K562 (cell line): ENCODE measurements around the gene CKLF. TPM values are rescaled to one million over a fixed set of nuclear protein-coding genes. Genes with fewer than 3 reads are reported as not detected.

ENCODE experiments used
- ATAC-seq: fragments of 200-7000 bp; cut with Tn5 transposase; 3 replicates; pipeline ENCODE4 v1.9.1; 2020; ENCODE audit warnings: moderate library complexity
- BruUV-seq: library from RNA; stranded (reverse); fragments of 400-500 nt; replicated peaks from 2 replicates; lab custom pipeline; 2021; lab: Mats Ljungman, UMichigan
- CTCF ChIA-PET: fragments of 300-600 bp; formaldehyde crosslinking; extraction: SDS; loops from one replicate; lab custom pipeline; 2021; ENCODE audit warnings: low intra/inter-chr PET ratio; lab: Yijun Ruan, JAX
- POLR2A ChIA-PET: fragments of 300-600, 350-650 bp; sonication (Branson Sonifier 250); formaldehyde crosslinking; extraction: SDS; loops from one replicate; lab custom pipeline; 2021; ENCODE audit warnings: antibody characterized with exemption, inconsistent platforms; lab: Yijun Ruan, JAX
- DNase-seq, 4 experiments: peaks; one replicate each; pipeline versions ENCODE4 v3.0.0 to v3.0.0-alpha.2; 2011 to 2018; ENCODE audit warnings: low spot score in 3 of 4, mixed read lengths in 3 of 4; ENCODE audit errors: extremely low read depth in 1 of 4
- FAIRE-seq: peaks from 2 replicates; lab custom pipeline; 2011; peaks lifted over from hg19 to GRCh38; lab: Jason Lieb, UNC
- H2AFZ ChIP-seq: 2 replicates; pipeline ENCODE4 v1.6.0; 2011; ENCODE audit warnings: low read depth, low read length, control low read depth, inconsistent platforms
- H3K27ac ChIP-seq: fragments of 200-600 bp; 3 replicates; pipeline ENCODE4 v1.8.0; 2011; ENCODE audit warnings: low read depth, mild to moderate bottlenecking, control low read depth, inconsistent platforms, low read length, moderate library complexity, mixed read lengths; ENCODE audit errors: extremely low read depth
- H3K27me3 ChIP-seq, 2 experiments: fragments of 300-600 bp in 1 of 2; 2 replicates in 1 of 2; 3 replicates in 1 of 2; pipeline versions ENCODE4 v1.6.0 to v1.8.0; 2011; ENCODE audit warnings: inconsistent platforms in 2 of 2, low read length in 2 of 2, mild to moderate bottlenecking in 1 of 2, mixed read lengths in 1 of 2, moderate library complexity in 1 of 2; ENCODE audit not compliant: control insufficient read depth in 2 of 2, insufficient read depth in 2 of 2
- H3K36me3 ChIP-seq: fragments of 300-600 bp; 3 replicates; pipeline ENCODE4 v1.8.0; 2011; ENCODE audit warnings: mild to moderate bottlenecking, low read length, inconsistent platforms; ENCODE audit not compliant: control insufficient read depth, insufficient read depth
- H3K4me1 ChIP-seq, 2 experiments: fragments of 200-600 bp in 1 of 2; replicated peaks in 1 of 2; 2 replicates in 1 of 2; 3 replicates in 1 of 2; pipeline versions ENCODE4 v1.5.1 to v1.8.0; 2011; ENCODE audit warnings: inconsistent platforms in 2 of 2, low read length in 2 of 2, mild to moderate bottlenecking in 1 of 2, mixed read lengths in 1 of 2, moderate library complexity in 1 of 2; ENCODE audit not compliant: control insufficient read depth in 2 of 2, insufficient read depth in 2 of 2
- H3K4me2 ChIP-seq: 2 replicates; pipeline ENCODE4 v1.6.1; 2011; ENCODE audit warnings: low read length, control low read depth, inconsistent platforms, mixed read lengths; ENCODE audit not compliant: insufficient read depth
- H3K4me3 ChIP-seq: fragments of 200-600 bp; sonication (generic), shearing (Covaris generic); 2 replicates; pipeline ENCODE4 v1.5.1; 2016; ENCODE audit warnings: control low read depth, inconsistent platforms
- H3K79me2 ChIP-seq: fragments of 200-600 bp; 3 replicates; pipeline ENCODE4 v1.8.0; 2011; ENCODE audit warnings: low read length, inconsistent platforms; ENCODE audit not compliant: control insufficient read depth, insufficient read depth
- H3K9ac ChIP-seq, 2 experiments: 2 replicates each; pipeline versions ENCODE4 v1.6.0 to v1.6.1; 2011; ENCODE audit warnings: low read depth in 2 of 2, low read length in 2 of 2, control low read depth in 1 of 2, inconsistent platforms in 1 of 2, mild to moderate bottlenecking in 1 of 2, mixed read lengths in 1 of 2; ENCODE audit not compliant: insufficient read depth in 1 of 2
- H3K9me1 ChIP-seq: one replicate; pipeline ENCODE4 v1.6.0; 2011; ENCODE audit warnings: inconsistent platforms, mild to moderate bottlenecking, low read length, moderate library complexity; ENCODE audit not compliant: control insufficient read depth, insufficient read depth
- H3K9me3 ChIP-seq: replicated peaks from 2 replicates; pipeline ENCODE4 v1.5.1; 2011; ENCODE audit warnings: low read depth, low read length, inconsistent platforms; ENCODE audit not compliant: control insufficient read depth, insufficient read depth
- H4K20me1 ChIP-seq: replicated peaks from 2 replicates; pipeline ENCODE4 v1.6.1; 2011; ENCODE audit warnings: low read length, inconsistent platforms, mixed read lengths; ENCODE audit not compliant: control insufficient read depth, insufficient read depth
- ATF1 ChIP-seq, 2 experiments: fragments of 450-650 bp in 1 of 2; IDR thresholded peaks; 2 replicates each; pipeline ENCODE4 v1.6.1; 2016; ENCODE audit warnings: missing compliant biosample characterization in 1 of 2, missing genetic modification characterization in 1 of 2
- CREM ChIP-seq: IDR thresholded peaks from 2 replicates; pipeline ENCODE4 v1.6.1; 2014; ENCODE audit warnings: antibody characterized with exemption, low read depth
- DDX20 ChIP-seq: fragments of 450-650 bp; IDR thresholded peaks from 2 replicates; pipeline ENCODE4 v1.6.1; 2016; ENCODE audit warnings: missing genetic modification characterization, low read depth, mild to moderate bottlenecking, missing compliant biosample characterization, moderate library complexity
- JUN ChIP-seq, 2 experiments: sonication (generic) in 1 of 2; formaldehyde crosslinking in 1 of 2; IDR thresholded peaks; 2 replicates each; pipeline versions ENCODE4 v1.6.1 to v1.8.0; 2012 to 2022; ENCODE audit warnings: borderline replicate concordance in 2 of 2, mild to moderate bottlenecking in 2 of 2, improper control_type of control experiment in 1 of 2, low read depth in 1 of 2, low read length in 1 of 2, missing genetic modification reagents in 1 of 2
- MEIS2 ChIP-seq: fragments of 450-650 bp; IDR thresholded peaks from 2 replicates; pipeline ENCODE4 v1.6.1; 2014; ENCODE audit warnings: mild to moderate bottlenecking; ENCODE audit not compliant: partially characterized antibody
- NFRKB ChIP-seq: fragments of 450-650 bp; IDR thresholded peaks from 2 replicates; pipeline ENCODE4 v1.6.1; 2016; ENCODE audit warnings: low read depth
- PBX2 ChIP-seq, 2 experiments: IDR thresholded peaks in 1 of 2; conservative IDR thresholded peaks in 1 of 2; 2 replicates each; pipeline ENCODE4 v1.6.1; 2016; ENCODE audit warnings: low read depth in 2 of 2, mild to moderate bottlenecking in 1 of 2, missing compliant biosample characterization in 1 of 2, missing genetic modification characterization in 1 of 2, moderate library complexity in 1 of 2
- TARDBP ChIP-seq: fragments of 450-650 bp; IDR thresholded peaks from 2 replicates; pipeline ENCODE4 v1.6.1; 2016
- WGBS: fragments of 100-300 bp; shearing (Covaris generic); methylation state at CpG from one replicate; pipeline ENCODE4 v1.1.6; 2016; ENCODE audit warnings: low coverage, mixed read lengths; ENCODE audit not compliant: insufficient coverage; ENCODE audit errors: missing lambda C conversion rate; 5-methylcytosine and 5-hydroxymethylcytosine counted together
- in situ Hi-C: fragments of 300-500 bp; cut with MboI; formaldehyde crosslinking; loops from 4 replicates; pipeline ENCODE4 v1.15.0; 2018; ENCODE audit warnings: inconsistent platforms, mixed read lengths
- intact Hi-C: fragments of 100-400 bp; cut with micrococcal nuclease; formaldehyde crosslinking; loops from 2 replicates; pipeline ENCODE4 v1.14.2; 2022
- polyA plus RNA-seq, 8 experiments: library from polyadenylated mRNA; depleted of rRNA in 4 of 8; stranded (reverse) in 5 of 8; unstranded in 3 of 8; fragments of >200 nt; fragmentation: Nextera tagmentation in 2 of 8; fragmentation: Illumina TruSeq in 1 of 8; extraction: Ambion mirVana in 2 of 8; extraction: Trizol in 1 of 8; gene quantifications; 2 replicates each; pipeline versions ENCODE4 v1.2.1 to v1.2.3, GENCODE V29; 2011 to 2014; ENCODE audit warnings: inconsistent platforms in 1 of 8, missing spikeins in 1 of 8
- total RNA-seq, 7 experiments: library from RNA; depleted of rRNA in 6 of 7; stranded (reverse); fragments of >200 nt in 6 of 7; fragmentation: Illumina TruSeq in 2 of 7; extraction: Trizol in 2 of 7; gene quantifications; 2 replicates each; pipeline versions ENCODE4 v1.2.1 to v1.2.3, GENCODE V29; 2011 to 2021; ENCODE audit warnings: low replicate concordance in 1 of 7
- TF ChIP-seq, protein P1 (sequence below): fragments of 450-650 bp; IDR thresholded peaks from 2 replicates; pipeline ENCODE4 v1.6.1; 2016
- TF ChIP-seq, protein P2 (sequence below), 2 experiments: fragments of 450-650 bp in 1 of 2; sonication (generic) in 1 of 2; formaldehyde crosslinking in 1 of 2; IDR thresholded peaks in 1 of 2; conservative IDR thresholded peaks in 1 of 2; 2 replicates each; pipeline versions ENCODE4 v1.6.1 to v1.8.1; 2016 to 2023; ENCODE audit warnings: mild to moderate bottlenecking in 2 of 2, moderate library complexity in 2 of 2, inconsistent platforms in 1 of 2, missing genetic modification reagents in 1 of 2
- TF ChIP-seq, protein P3 (sequence below): fragments of 250-450 bp; sonication (Bioruptor Pico); IDR thresholded peaks from 2 replicates; pipeline ENCODE4 v1.4.0; 2020

CKLF gene
- total and polyA plus RNA-seq, 9 of the 15 experiments (the other 6 are each of a cell fraction or from before 2014, with no cell fraction given) = 84.8 to 322 (median 118) TPM

DNA sequence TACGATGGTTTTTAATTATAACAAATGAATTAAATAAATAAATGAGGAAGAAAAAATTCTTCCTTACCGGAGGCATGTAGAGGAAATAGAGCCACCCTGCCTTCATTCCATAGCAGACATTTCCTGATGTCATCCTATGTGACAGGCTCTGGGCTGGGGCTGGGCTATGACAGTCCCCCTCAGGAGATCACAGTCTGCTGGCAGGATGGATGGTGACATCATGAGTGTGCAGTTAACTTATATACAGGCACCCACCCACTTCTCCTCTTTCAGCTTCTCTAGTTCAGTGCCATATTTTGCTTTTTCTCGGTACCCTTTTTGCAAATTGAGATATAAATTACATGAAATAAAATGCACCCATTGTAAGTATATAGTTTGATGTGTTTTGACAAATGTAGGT, 45.7 kb downstream of the CKLF start:
- in situ Hi-C loops = no loop called here

More for the DNA sequence above, 45.7 kb downstream of the CKLF start:
- H4K20me1 ChIP-seq = no peaks in the 10 kb centered on the region
- POLR2A ChIA-PET = interaction anchor here (1.0 kb wide), 2 partner anchors 35 to 231 kb away, joined by 3 to 4 read pairs; no protein-coding TSS in a partner anchor
- WGBS = 11% methylated on average over 3 of the region's 3 CpGs
- DNase-seq = no peak
- H3K36me3 ChIP-seq = no peaks in the 10 kb centered on the region
- no peak for FAIRE-seq
- no peak overlapping the region for H3K4me2 ChIP-seq
- no peak overlapping the region for H3K4me3 ChIP-seq
- intact Hi-C loops = no loop called here
- H3K9me3 ChIP-seq = no peaks in the 10 kb centered on the region; the same call in 1 of the 2 replicates
- H2AFZ ChIP-seq = no peak overlapping the region
- BruUV-seq = no TSS peak
- CTCF ChIA-PET = no interaction called here
- peaks cover 0 to 6% of the 10 kb centered on the region in 2 experiments; a peak in 1 of 5 replicates for H3K4me1 ChIP-seq
- no peaks in the 10 kb centered on the region for H3K79me2 ChIP-seq
- no peaks in the 10 kb centered on the region for H3K9me1 ChIP-seq
- ATAC-seq = peak; percentile 74
- H3K27ac ChIP-seq = no peak overlapping the region
- H3K27me3 ChIP-seq = peaks cover 0 to 11% of the 10 kb centered on the region in 2 experiments; a peak in 1 of 5 replicates
- H3K9ac ChIP-seq = no peak overlapping the region
- TF ChIP-seq, protein P1, sequence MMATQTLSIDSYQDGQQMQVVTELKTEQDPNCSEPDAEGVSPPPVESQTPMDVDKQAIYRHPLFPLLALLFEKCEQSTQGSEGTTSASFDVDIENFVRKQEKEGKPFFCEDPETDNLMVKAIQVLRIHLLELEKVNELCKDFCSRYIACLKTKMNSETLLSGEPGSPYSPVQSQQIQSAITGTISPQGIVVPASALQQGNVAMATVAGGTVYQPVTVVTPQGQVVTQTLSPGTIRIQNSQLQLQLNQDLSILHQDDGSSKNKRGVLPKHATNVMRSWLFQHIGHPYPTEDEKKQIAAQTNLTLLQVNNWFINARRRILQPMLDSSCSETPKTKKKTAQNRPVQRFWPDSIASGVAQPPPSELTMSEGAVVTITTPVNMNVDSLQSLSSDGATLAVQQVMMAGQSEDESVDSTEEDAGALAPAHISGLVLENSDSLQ = peak; percentile 50; the same call in 1 of the 2 replicates
- TF ChIP-seq CREM (peak; percentile 18; the same call in 1 of the 2 replicates), DDX20 (tag) (no peak), ATF1 (CRISPR knock-in tag; IDR thresholded peaks at IDR 0.05) (no peak), ATF1 (tag; IDR thresholded peaks at IDR 0.05) (peak; percentile 24; the same call in 1 of the 2 replicates), JUN (IDR thresholded peaks at IDR 0.05; ENCODE audit: borderline replicate concordance, low read depth, low read length) (0 out of 2 replicates have a peak, but pooled peaks have one; percentile 27), JUN (CRISPR knock-in tag; IDR thresholded peaks at IDR 0.05; ENCODE audit: borderline replicate concordance) (no peak), TARDBP (no peak), PBX2 (CRISPR knock-in tag; IDR thresholded peaks at IDR 0.05; ENCODE audit: low read depth) (no peak), PBX2 (tag; conservative IDR thresholded peaks at IDR 0.05; ENCODE audit: low read depth) (peak; percentile 53), MEIS2 (peak; percentile 34), NFRKB (no peak)
- TF ChIP-seq, protein P2, sequence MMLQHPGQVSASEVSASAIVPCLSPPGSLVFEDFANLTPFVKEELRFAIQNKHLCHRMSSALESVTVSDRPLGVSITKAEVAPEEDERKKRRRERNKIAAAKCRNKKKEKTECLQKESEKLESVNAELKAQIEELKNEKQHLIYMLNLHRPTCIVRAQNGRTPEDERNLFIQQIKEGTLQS (IDR thresholded peaks at IDR 0.05) = peak; percentile 55
- TF ChIP-seq, protein P2 (CRISPR knock-in tag; conservative IDR thresholded peaks at IDR 0.05) = no peak
- TF ChIP-seq, protein P3, sequence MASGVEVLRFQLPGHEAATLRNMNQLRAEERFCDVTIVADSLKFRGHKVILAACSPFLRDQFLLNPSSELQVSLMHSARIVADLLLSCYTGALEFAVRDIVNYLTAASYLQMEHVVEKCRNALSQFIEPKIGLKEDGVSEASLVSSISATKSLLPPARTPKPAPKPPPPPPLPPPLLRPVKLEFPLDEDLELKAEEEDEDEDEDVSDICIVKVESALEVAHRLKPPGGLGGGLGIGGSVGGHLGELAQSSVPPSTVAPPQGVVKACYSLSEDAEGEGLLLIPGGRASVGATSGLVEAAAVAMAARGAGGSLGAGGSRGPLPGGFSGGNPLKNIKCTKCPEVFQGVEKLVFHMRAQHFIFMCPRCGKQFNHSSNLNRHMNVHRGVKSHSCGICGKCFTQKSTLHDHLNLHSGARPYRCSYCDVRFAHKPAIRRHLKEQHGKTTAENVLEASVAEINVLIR = no peak
